Naive thymus-derived CD4-positive, alpha-beta T cell (primary cell): ENCODE results near the gene ANXA7. TPM values are rescaled to one million over a fixed set of nuclear protein-coding genes. Genes with fewer than 3 reads are reported as not detected.

Source experiments
- ATAC-seq: fragments of 150-1000 bp; cut with Tn5 transposase; 2 replicates; pipeline ENCODE4 v1.10.0; 2021; ENCODE audit warnings: mild to moderate bottlenecking, moderate library complexity
- CTCF ChIA-PET: fragments of 350-600 bp; sonication (Branson Sonifier 250); formaldehyde crosslinking; loops from one replicate; lab custom pipeline; 2021; ENCODE audit warnings: antibody characterized with exemption; lab: Charles Lee
- POLR2A ChIA-PET: fragments of 350-600 bp; sonication (Branson Sonifier 250); formaldehyde crosslinking; loops from one replicate; lab custom pipeline; 2021; ENCODE audit warnings: antibody characterized with exemption, inconsistent platforms; lab: Charles Lee
- DNase-seq, 9 donors: peaks; one replicate each; pipeline versions ENCODE4 v3.0.0 to v3.0.0-alpha.2; 2020 to 2022; ENCODE audit warnings: mixed read lengths in 1 of 9
- H3K27ac ChIP-seq: one replicate; pipeline ENCODE4 v1.7.0; 2013; ENCODE audit warnings: mild to moderate bottlenecking, low read depth, low read length, moderate library complexity
- H3K27me3 ChIP-seq, 2 donors: one replicate each; pipeline ENCODE4 v1.7.0; 2013; ENCODE audit warnings: low read length in 2 of 2, mild to moderate bottlenecking in 2 of 2, moderate library complexity in 2 of 2; ENCODE audit not compliant: control insufficient read depth in 2 of 2, insufficient read depth in 2 of 2
- H3K36me3 ChIP-seq, 3 experiments: 1 replicate in 2 of 3; 2 replicates in 1 of 3; pipeline ENCODE4 v1.7.0; 2013; ENCODE audit warnings: low read length in 3 of 3, mild to moderate bottlenecking in 3 of 3, moderate library complexity in 1 of 3; ENCODE audit not compliant: insufficient read depth in 3 of 3, control insufficient read depth in 2 of 3
- H3K4me1 ChIP-seq, 2 donors: one replicate each; pipeline ENCODE4 v1.7.0; 2013; ENCODE audit warnings: low read length in 2 of 2, mild to moderate bottlenecking in 2 of 2, moderate library complexity in 1 of 2; ENCODE audit not compliant: control insufficient read depth in 2 of 2, insufficient read depth in 2 of 2
- H3K4me3 ChIP-seq: 2 replicates; pipeline ENCODE4 v1.7.0; 2013; ENCODE audit warnings: mild to moderate bottlenecking, low read length
- H3K9me3 ChIP-seq, 3 experiments: 1 replicate in 2 of 3; 2 replicates in 1 of 3; pipeline ENCODE4 v1.7.0; 2013; ENCODE audit warnings: low read length in 3 of 3; ENCODE audit not compliant: control insufficient read depth in 2 of 3
- H3K27ac Mint-ChIP-seq, 9 donors: one replicate each; pipeline ENCODE4 v1.8.0; 2020 to 2022; ENCODE audit warnings: mixed read lengths in 9 of 9, mild to moderate bottlenecking in 8 of 9, moderate library complexity in 5 of 9, inconsistent platforms in 2 of 9
- H3K27me3 Mint-ChIP-seq, 5 donors: one replicate each; pipeline ENCODE4 v1.8.0; 2021 to 2022; ENCODE audit warnings: mixed read lengths in 5 of 5, mild to moderate bottlenecking in 1 of 5
- H3K36me3 Mint-ChIP-seq, 5 donors: one replicate each; pipeline ENCODE4 v1.8.0; 2020 to 2022; ENCODE audit warnings: mixed read lengths in 5 of 5, mild to moderate bottlenecking in 3 of 5, inconsistent platforms in 1 of 5
- H3K4me1 Mint-ChIP-seq, 7 donors: one replicate each; pipeline ENCODE4 v1.8.0; 2020 to 2022; ENCODE audit warnings: mixed read lengths in 7 of 7, mild to moderate bottlenecking in 3 of 7, inconsistent platforms in 1 of 7
- H3K4me3 Mint-ChIP-seq, 10 donors: one replicate each; pipeline ENCODE4 v1.8.0; 2020 to 2022; ENCODE audit warnings: mild to moderate bottlenecking in 10 of 10, mixed read lengths in 10 of 10, moderate library complexity in 6 of 10, inconsistent platforms in 2 of 10
- H3K9me3 Mint-ChIP-seq, 11 donors: one replicate each; pipeline ENCODE4 v1.8.0; 2020 to 2022; ENCODE audit warnings: mixed read lengths in 11 of 11, mild to moderate bottlenecking in 4 of 11, inconsistent platforms in 1 of 11, moderate library complexity in 1 of 11
- intact Hi-C, 2 donors: fragments of 100-400 bp; cut with micrococcal nuclease; formaldehyde crosslinking; loops; one replicate each; pipeline ENCODE4 v1.15.1; 2023
- polyA plus RNA-seq, 2 donors: library from polyadenylated mRNA; unstranded; fragments of 300-500 nt; fragmentation: Illumina TruSeq; gene quantifications; one replicate each; pipeline ENCODE4 v1.2.3, GENCODE V29; 2021
- total RNA-seq, 6 experiments: library from RNA in 5 of 6; stranded (reverse) in 5 of 6; gene quantifications; 1 replicate in 5 of 6; 2 replicates in 1 of 6; pipeline ENCODE4 v1.2.3 and lab custom pipeline; 2021 to 2026

The ANXA7 gene
- total and polyA plus RNA-seq, 7 experiments from 2014 or later = 74.8 to 205 (median 99.6) TPM

- peaks cover 0 to 4% (median 0%) of the 10 kb centered on the region in 5 donors for H3K27me3 Mint-ChIP-seq
- Histone ChIP-seq H3K4me1 (peaks cover 8 to 16% of the 10 kb centered on the region in 2 donors), H3K27ac (no peak overlapping the region), H3K36me3 (peaks cover 0 to 16% (median 3%) of the 10 kb centered on the region in 3 experiments), H3K4me3 (no peak overlapping the region), H3K27me3 (no peaks in the 10 kb centered on the region), H3K9me3 (no peaks in the 10 kb centered on the region)
- H3K27ac Mint-ChIP-seq = no peak overlapping the region
- intact Hi-C loops = loop anchor here (5.0 to 10.0 kb wide), 5 partner anchors 331 to 1821 kb away; partner anchors contain the start of genes SEC24C (in 2 of the 2), CAMK2G (in 1 of the 2) and DNAJB12 (in 1 of the 2)
- peak overlapping the region in 8 of 10 donors; percentile 4 to 89 (median 56) for H3K4me3 Mint-ChIP-seq
- ChIA-PET CTCF (no interaction called here), POLR2A (interaction anchor here (0.9 to 1.2 kb wide), 2 partner anchors 10 to 18 kb away, joined by 3 to 5 read pairs; no protein-coding TSS in a partner anchor)
- no peak for ATAC-seq
- H3K36me3 Mint-ChIP-seq = peaks cover 0 to 16% (median 7%) of the 10 kb centered on the region in 5 donors
- H3K4me1 Mint-ChIP-seq = peaks cover 45 to 85% (median 77%) of the 10 kb centered on the region in 7 donors
- peaks cover 0 to 2% (median 0%) of the 10 kb centered on the region in 11 donors for H3K9me3 Mint-ChIP-seq
- no peak for DNase-seq
Observed at GRCh38 chr10:73410897-73411296, 3.0 kb downstream of the ANXA7 start.

GRCh38 chr10:73408978-73409521 is 4.8 kb downstream of the ANXA7 start:
- Mint-ChIP-seq H3K27me3 (no peaks in the 10 kb centered on the region), H3K27ac (no peak overlapping the region), H3K9me3 (peaks cover 0 to 2% (median 0%) of the 10 kb centered on the region in 11 donors), H3K4me3 (peak overlapping the region in 5 of 10 donors; percentile 8 to 89 (median 42)), H3K4me1 (peaks cover 38 to 82% (median 75%) of the 10 kb centered on the region in 7 donors), H3K36me3 (peaks cover 0 to 16% (median 7%) of the 10 kb centered on the region in 5 donors)
- no peak for DNase-seq
- Histone ChIP-seq H3K27me3 (no peaks in the 10 kb centered on the region), H3K4me1 (peaks cover 4 to 9% of the 10 kb centered on the region in 2 donors), H3K27ac (no peak overlapping the region), H3K9me3 (no peaks in the 10 kb centered on the region), H3K4me3 (no peak overlapping the region), H3K36me3 (peaks cover 0 to 16% (median 3%) of the 10 kb centered on the region in 3 experiments)
- intact Hi-C loops = no loop called here
- ChIA-PET CTCF (no interaction called here), POLR2A (interaction anchor here (0.6 kb wide), 1 partner anchor 158 kb away, joined by 4 read pairs; no protein-coding TSS in a partner anchor)
- ATAC-seq = no peak

- Histone ChIP-seq H3K36me3 (peaks cover 0 to 8% (median 3%) of the 10 kb centered on the region in 3 experiments), H3K4me3 (no peak overlapping the region), H3K27me3 (no peaks in the 10 kb centered on the region), H3K9me3 (no peaks in the 10 kb centered on the region), H3K27ac (no peak overlapping the region), H3K4me1 (peaks cover 4 to 9% of the 10 kb centered on the region in 2 donors)
- DNase-seq (no peak), ATAC-seq (no peak)
- Mint-ChIP-seq H3K36me3 (peaks cover 0 to 16% (median 7%) of the 10 kb centered on the region in 5 donors), H3K9me3 (peaks cover 0 to 2% (median 0%) of the 10 kb centered on the region in 11 donors), H3K27me3 (no peaks in the 10 kb centered on the region), H3K4me1 (peaks cover 40 to 82% (median 79%) of the 10 kb centered on the region in 7 donors), H3K27ac (peak overlapping the region in 1 of 9 donors; percentile 4), H3K4me3 (peak overlapping the region in 2 of 10 donors; percentile 21 to 58)
- ChIA-PET CTCF (no interaction called here), POLR2A (no interaction called here)
- intact Hi-C loops = no loop called here
Observed at GRCh38 chr10:73408061-73408460, 5.8 kb downstream of the ANXA7 start.

- peak overlapping the region in 1 of 10 donors; percentile 58 for H3K4me3 Mint-ChIP-seq
- ChIA-PET CTCF (no interaction called here), POLR2A (interaction anchor here (0.5 to 0.7 kb wide), 2 partner anchors 92 to 695 kb away, joined by 3 to 5 read pairs; no protein-coding TSS in a partner anchor)
- Histone ChIP-seq H3K27me3 (no peaks in the 10 kb centered on the region), H3K27ac (no peak overlapping the region), H3K4me1 (peaks cover 4 to 6% of the 10 kb centered on the region in 2 donors), H3K9me3 (no peaks in the 10 kb centered on the region), H3K36me3 (peaks cover 0 to 8% (median 3%) of the 10 kb centered on the region in 3 experiments), H3K4me3 (no peak overlapping the region)
- peak overlapping the region in 1 of 9 donors; percentile 76 for H3K27ac Mint-ChIP-seq
- intact Hi-C loops = no loop called here
- peaks cover 38 to 81% (median 79%) of the 10 kb centered on the region in 7 donors for H3K4me1 Mint-ChIP-seq
- DNase-seq (no peak), ATAC-seq (no peak)
- peaks cover 0 to 16% (median 7%) of the 10 kb centered on the region in 5 donors for H3K36me3 Mint-ChIP-seq
- peaks cover 0 to 2% (median 0%) of the 10 kb centered on the region in 11 donors for H3K9me3 Mint-ChIP-seq
- no peaks in the 10 kb centered on the region for H3K27me3 Mint-ChIP-seq
Observed at GRCh38 chr10:73407495-73407894, 6.4 kb downstream of the ANXA7 start.

- ChIA-PET POLR2A (interaction anchor here (0.5 kb wide), 1 partner anchor 8 kb away, joined by 3 read pairs; no protein-coding TSS in a partner anchor), CTCF (no interaction called here)
- Mint-ChIP-seq H3K27me3 (no peaks in the 10 kb centered on the region), H3K36me3 (peaks cover 0 to 16% (median 7%) of the 10 kb centered on the region in 5 donors), H3K27ac (peak overlapping the region in 1 of 9 donors; percentile 76), H3K4me1 (peaks cover 38 to 76% (median 74%) of the 10 kb centered on the region in 7 donors), H3K9me3 (peaks cover 0 to 2% (median 0%) of the 10 kb centered on the region in 11 donors), H3K4me3 (peak overlapping the region in 3 of 10 donors; percentile 7 to 53 (median 33))
- no peak overlapping the region for H3K4me3 ChIP-seq
- intact Hi-C loops = no loop called here
- H3K4me1 ChIP-seq = peaks cover 4 to 6% of the 10 kb centered on the region in 2 donors
- no peaks in the 10 kb centered on the region for H3K9me3 ChIP-seq
- no peak for ATAC-seq
- no peaks in the 10 kb centered on the region for H3K27me3 ChIP-seq
- peaks cover 0 to 8% (median 3%) of the 10 kb centered on the region in 3 experiments for H3K36me3 ChIP-seq
- no peak for DNase-seq
- no peak overlapping the region for H3K27ac ChIP-seq
Observed at GRCh38 chr10:73406846-73407245, 7.0 kb downstream of the ANXA7 start.

- intact Hi-C loops = no loop called here
- no peak overlapping the region for H3K4me3 ChIP-seq
- Mint-ChIP-seq H3K9me3 (no peaks in the 10 kb centered on the region), H3K4me3 (peak overlapping the region in 2 of 10 donors; percentile 5 to 29), H3K27me3 (no peaks in the 10 kb centered on the region), H3K4me1 (peaks cover 28 to 70% (median 61%) of the 10 kb centered on the region in 7 donors), H3K27ac (peak overlapping the region in 1 of 9 donors; percentile 16), H3K36me3 (peaks cover 0 to 16% (median 9%) of the 10 kb centered on the region in 5 donors)
- H3K4me1 ChIP-seq = peaks cover 4 to 6% of the 10 kb centered on the region in 2 donors
- no peaks in the 10 kb centered on the region for H3K27me3 ChIP-seq
- ATAC-seq (no peak), DNase-seq (no peak)
- no peak overlapping the region for H3K27ac ChIP-seq
- ChIA-PET CTCF (no interaction called here), POLR2A (no interaction called here)
- H3K9me3 ChIP-seq = no peaks in the 10 kb centered on the region
- H3K36me3 ChIP-seq = peaks cover 0 to 8% (median 3%) of the 10 kb centered on the region in 3 experiments
Observed at GRCh38 chr10:73405556-73405955, 8.3 kb downstream of the ANXA7 start.
